Uterus (tissue), 2 donors: ENCODE results near the gene KCNQ2.

ENCODE experiments used
- POLR2A ChIP-seq, 2 donors: fragments of 450-650 bp; IDR thresholded peaks; one replicate each; pipeline ENCODE4 v1.6.1; 2016; ENCODE audit warnings: antibody characterized with exemption in 2 of 2, mild to moderate bottlenecking in 1 of 2, moderate library complexity in 1 of 2
- TF ChIP-seq, protein P1 (sequence below), 4 experiments: fragments of 200-600 bp in 2 of 4; fragments of 450-650 bp in 2 of 4; sonication (generic) in 2 of 4; IDR thresholded peaks; one replicate each; pipeline ENCODE4 v1.5.1; 2016 to 2019; ENCODE audit warnings: antibody characterized with exemption in 4 of 4, mild to moderate bottlenecking in 2 of 4, moderate library complexity in 1 of 4

DNA sequence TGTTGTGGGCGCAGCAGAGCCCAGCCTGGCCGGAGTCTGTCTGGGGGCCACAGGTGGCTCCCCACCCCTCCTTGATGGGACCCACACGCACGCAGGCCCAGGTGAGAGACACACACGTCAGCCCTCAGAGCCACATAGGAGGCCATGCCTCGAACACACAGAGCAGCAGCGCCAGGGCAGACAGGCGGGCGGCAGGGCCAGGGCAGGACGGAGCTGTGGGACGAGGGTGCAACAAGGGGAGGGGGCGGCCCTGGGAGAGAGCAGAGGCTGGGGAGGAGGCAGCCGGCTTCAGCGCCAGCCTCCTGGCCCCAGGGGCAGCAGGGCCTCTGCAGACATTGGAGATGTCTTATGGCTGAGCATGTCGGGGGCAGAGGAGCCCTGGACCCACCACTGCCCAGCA lies 42.5 kb downstream of the KCNQ2 start:
- TF ChIP-seq, protein P1, sequence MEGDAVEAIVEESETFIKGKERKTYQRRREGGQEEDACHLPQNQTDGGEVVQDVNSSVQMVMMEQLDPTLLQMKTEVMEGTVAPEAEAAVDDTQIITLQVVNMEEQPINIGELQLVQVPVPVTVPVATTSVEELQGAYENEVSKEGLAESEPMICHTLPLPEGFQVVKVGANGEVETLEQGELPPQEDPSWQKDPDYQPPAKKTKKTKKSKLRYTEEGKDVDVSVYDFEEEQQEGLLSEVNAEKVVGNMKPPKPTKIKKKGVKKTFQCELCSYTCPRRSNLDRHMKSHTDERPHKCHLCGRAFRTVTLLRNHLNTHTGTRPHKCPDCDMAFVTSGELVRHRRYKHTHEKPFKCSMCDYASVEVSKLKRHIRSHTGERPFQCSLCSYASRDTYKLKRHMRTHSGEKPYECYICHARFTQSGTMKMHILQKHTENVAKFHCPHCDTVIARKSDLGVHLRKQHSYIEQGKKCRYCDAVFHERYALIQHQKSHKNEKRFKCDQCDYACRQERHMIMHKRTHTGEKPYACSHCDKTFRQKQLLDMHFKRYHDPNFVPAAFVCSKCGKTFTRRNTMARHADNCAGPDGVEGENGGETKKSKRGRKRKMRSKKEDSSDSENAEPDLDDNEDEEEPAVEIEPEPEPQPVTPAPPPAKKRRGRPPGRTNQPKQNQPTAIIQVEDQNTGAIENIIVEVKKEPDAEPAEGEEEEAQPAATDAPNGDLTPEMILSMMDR (IDR thresholded peaks at IDR 0.05): no peak
- TF ChIP-seq POLR2A (IDR thresholded peaks at IDR 0.05): no peak
